HG03045 (cell line): ENCODE results near the gene ADAP1.

ENCODE experiments used
- ATAC-seq: cut with Tn5 transposase; IDR thresholded peaks from one replicate; pipeline ENCODE4 v1.9.1; 2021; ENCODE audit warnings: mild to moderate bottlenecking, moderate library complexity; ENCODE audit not compliant: unreplicated experiment

The ADAP1 gene

GRCh38 chr7:988963-989529, 34.6 kb upstream of the ADAP1 start:
- no peak for ATAC-seq

DNA sequence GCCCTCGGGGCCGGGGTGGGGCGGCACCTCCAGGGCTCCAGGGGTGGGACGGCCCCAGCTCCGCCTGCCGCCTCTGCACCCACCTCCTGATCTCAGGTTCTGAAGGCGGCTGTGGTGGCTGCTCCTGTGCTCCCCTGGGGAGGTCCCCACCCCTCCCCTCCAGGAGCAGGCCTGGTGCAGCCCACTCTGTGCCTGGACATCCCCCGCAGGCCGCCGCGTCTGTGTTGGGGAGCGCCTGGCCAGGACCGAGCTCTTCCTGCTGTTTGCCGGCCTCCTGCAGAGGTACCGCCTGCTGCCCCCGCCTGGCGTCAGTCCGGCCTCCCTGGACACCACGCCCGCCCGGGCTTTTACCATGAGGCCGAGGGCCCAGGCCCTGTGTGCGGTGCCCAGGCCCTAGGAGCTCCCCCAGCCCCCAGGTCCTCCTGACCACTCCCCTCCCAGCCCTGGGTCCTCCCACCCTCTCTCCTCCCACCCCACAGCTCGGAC, 34.0 kb upstream of the ADAP1 start:
- no peak for ATAC-seq

GRCh38 chr7:987909-988308, 33.4 kb upstream of the ADAP1 start:
- no peak for ATAC-seq

GRCh38 chr7:986766-987751, 32.6 kb upstream of the ADAP1 start:
- ATAC-seq, result no peak

DNA sequence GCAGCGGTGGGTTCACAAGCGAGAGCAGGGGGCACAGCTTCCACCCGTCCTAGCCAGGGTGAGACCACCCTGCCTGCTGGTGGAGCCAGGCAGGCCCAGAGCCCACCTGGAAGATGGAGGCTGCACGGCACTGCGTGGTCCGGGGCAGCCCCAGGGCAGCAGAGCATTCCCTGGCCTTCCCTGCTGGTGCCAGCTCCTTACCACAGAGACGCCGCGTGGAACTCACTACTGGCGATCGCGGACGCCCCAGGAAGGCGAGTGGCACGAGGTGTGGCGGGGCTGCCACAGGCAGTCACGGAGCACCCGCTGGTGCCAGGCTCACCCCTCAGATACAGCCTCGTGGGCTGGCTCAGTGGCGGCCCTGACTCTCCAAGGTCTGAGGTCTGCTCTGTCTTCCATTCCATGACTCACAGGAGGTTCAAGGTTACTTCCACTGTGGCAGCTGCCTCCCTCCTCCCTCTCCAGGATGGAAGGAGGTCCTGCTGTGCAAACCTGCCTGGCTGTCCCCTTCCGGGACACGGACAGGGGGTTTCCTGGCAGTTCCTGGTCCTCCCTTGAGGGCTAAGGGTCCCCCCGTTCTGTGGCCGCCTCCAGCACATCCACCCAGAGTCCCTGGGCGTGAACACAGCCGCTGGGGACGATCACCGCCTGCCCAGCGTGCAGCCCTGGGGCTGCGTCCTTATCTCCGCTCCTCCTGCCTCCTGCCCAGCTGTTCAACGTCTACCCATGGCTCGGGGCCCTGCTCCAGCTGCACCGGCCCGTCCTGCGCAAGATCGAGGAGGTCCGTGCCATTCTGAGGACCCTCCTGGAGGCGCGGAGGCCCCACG, 31.6 kb upstream of the ADAP1 start:
- ATAC-seq, result no peak

GRCh38 chr7:985127-985416, 30.6 kb upstream of the ADAP1 start:
- no peak for ATAC-seq

GRCh38 chr7:984361-985126, 30.1 kb upstream of the ADAP1 start:
- ATAC-seq, result no peak

DNA sequence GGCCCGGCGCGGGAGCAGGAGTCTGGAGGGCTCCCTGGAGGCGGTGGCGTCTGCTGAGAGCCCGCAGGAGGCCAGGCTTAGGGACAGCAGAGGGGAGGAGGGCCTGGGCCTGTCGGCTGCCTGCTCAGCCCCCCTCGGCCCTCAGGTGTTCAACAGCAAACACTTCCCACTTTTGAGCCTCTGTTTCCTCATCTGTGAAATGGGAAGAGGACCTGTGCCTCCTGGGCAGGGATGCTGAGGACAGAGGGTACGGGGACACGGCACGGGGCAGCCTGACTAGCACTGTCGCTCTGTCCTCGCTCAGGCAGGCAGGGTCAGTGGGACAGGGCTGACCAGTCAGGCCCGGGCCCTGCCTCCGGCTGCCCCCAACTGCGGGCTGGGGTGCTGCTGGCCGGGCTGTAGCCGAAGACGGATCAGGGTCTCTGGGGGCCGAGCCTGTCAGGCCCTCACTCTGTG, 29.2 kb upstream of the ADAP1 start:
- no peak for ATAC-seq

DNA sequence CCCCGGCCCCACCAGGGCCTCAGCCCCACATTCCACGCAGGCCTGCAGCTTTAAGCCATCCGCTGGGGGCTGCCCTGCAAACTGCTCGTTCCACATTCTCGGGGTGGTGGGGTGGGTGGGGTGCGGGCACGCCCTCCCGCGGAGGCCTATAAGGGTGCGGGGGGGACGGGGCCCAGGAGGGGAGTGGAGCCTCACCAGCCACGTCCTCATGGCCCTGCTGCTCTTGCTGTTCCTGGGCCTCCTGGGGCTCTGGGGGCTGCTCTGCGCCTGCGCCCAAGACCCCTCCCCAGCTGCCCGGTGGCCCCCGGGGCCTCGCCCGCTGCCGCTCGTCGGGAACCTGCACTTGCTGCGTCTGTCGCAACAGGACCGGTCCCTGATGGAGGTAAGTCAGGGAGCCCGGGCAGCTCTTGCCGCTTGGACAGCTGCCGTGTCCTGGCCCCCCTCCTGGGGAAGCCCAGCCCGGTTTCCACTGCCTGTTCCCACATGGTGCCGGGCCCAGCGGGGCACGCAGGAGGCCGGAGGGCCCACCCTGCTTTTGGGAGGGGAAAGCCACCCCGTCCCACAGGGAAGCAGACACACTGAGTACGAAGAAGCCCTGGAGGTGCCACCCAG, 28.6 kb upstream of the ADAP1 start, which contains the start of gene CYP2W1:
Gene CYP2W1, plus strand, starts transcription at position 178 of the 612 bp plus-strand sequence. Its CDS starts 31 bp downstream, at position 209.
- no peak for ATAC-seq

- no peak for ATAC-seq
These were observed 28.1 kb upstream of the ADAP1 start for GRCh38 chr7:982511-983003.

DNA sequence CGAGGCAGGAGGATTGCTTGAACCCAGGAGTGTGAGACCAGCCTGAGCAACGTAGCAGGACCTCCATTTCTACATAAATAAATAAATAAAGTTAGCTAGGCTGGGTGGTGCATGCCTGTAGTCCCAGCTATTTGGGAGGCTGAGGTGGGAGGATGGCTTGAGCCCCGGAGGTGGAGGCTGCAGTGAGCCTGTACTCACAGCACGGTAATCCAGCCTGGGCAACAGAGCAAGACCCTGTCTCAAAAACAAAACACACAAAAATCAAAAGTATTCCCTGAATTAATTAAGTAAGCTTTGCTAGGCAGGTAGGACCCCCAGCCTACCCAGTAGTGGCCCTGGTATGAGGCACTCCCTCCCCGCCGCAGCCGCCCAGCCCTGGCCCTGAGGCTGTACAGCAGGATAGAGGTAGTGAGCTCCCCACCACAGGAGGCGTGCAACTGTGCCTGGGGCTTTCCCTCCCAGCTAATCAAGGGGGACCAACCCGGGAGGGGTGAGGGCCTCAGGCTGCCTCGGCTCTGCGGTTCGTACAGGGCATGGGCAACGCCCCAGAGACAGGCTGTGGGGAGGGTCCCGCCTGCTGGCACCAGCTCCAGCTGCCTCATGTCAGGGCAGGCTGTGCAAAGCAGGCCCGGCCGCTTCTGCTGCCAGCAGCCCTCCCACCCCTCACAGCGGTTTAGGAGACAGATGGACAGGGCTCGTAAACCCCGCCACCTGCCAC, 27.5 kb upstream of the ADAP1 start:
- ATAC-seq, result no peak

GRCh38 chr7:979886-980571, 25.5 kb upstream of the ADAP1 start:
- no peak for ATAC-seq

DNA sequence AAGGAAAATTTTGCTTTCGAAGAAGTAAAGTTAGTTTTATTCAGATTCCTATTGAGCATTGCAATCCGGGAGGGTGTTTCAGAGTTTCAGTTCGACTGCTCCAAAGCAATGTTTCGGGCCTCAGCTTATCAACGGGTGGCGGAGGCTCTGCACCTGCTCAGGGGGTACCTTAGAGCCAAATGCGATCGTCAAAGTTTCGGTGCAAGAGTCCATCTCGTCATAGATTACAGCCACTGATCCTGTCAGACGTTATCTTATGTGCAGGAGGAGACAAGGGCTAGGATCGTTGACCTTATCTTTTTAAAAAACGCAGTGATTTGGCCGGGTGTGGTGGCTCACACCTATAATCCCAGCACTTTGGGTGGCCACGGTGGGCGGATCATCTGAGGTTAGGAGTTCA, 24.7 kb upstream of the ADAP1 start:
- no peak for ATAC-seq

GRCh38 chr7:978416-979091, 24.1 kb upstream of the ADAP1 start:
- ATAC-seq, result no peak

- no peak for ATAC-seq
These were observed 23.5 kb upstream of the ADAP1 start for GRCh38 chr7:978049-978346.

GRCh38 chr7:977326-978048, 23.0 kb upstream of the ADAP1 start:
- no peak for ATAC-seq

DNA sequence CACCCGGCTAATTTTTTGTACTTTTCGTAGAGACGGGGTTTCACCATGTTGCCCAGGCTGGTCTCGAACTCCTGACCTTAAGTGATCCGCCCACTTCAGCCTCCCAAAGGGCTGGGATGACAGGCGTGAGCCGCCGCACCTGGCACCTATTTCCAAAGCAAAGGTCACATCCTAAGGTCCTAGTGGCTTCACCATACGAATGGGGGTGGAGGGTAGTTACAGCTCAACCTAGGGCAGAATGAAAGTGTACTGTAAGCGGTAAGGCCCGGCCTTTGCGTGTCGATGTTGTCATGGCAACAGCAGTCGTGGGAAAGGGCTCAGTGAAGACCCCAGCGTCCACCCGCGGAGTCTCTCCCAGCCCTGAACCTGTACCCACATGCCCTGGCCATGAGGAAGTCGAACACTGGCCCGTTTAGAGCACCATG, 22.4 kb upstream of the ADAP1 start:
- no peak for ATAC-seq
